ENCODE results near the gene FOXP4. TPM values are rescaled to one million over a fixed set of nuclear protein-coding genes. Genes with fewer than 3 reads are reported as not detected.

The FOXP4 gene
- polyA plus RNA-seq, 1 of the 3 experiments (the other 2 are of a cell fraction) = 7.3 TPM

DNA sequence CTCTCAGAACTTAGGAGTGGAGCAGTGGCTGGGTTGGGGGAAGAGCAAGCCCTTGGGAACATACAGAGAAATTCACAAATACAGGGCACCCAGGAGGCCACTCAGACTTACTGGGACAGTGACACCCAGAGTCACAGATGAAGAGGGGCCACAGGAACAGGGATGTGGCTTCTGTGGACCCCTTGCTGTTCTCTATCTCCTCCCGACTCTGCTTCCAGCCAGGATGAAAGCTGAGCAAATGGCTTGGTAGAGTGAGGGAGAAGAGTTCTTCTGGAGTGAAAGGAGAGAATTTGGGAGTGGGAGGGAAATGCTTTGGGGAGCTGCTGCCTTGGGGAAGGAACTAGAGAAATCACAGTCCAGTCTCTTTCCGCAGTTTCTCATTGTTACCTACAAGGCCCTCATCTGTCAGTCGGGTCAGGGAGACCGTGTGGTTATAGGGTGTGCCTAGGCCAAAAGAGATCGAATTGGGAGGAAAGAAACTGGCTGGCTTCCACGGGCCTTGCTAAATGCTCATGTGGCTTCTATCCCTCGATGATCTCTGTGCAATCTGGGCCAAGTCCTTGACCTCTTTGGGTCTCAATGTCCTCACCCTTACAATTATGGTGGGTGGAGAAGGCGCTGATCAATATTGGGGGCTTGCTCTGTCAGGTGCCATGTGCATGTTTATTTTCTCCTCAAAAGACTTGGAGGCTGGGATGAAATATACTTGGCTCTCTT, 17.0 kb downstream of the FOXP4 start (continued):
- TF ChIP-seq, protein P1, sequence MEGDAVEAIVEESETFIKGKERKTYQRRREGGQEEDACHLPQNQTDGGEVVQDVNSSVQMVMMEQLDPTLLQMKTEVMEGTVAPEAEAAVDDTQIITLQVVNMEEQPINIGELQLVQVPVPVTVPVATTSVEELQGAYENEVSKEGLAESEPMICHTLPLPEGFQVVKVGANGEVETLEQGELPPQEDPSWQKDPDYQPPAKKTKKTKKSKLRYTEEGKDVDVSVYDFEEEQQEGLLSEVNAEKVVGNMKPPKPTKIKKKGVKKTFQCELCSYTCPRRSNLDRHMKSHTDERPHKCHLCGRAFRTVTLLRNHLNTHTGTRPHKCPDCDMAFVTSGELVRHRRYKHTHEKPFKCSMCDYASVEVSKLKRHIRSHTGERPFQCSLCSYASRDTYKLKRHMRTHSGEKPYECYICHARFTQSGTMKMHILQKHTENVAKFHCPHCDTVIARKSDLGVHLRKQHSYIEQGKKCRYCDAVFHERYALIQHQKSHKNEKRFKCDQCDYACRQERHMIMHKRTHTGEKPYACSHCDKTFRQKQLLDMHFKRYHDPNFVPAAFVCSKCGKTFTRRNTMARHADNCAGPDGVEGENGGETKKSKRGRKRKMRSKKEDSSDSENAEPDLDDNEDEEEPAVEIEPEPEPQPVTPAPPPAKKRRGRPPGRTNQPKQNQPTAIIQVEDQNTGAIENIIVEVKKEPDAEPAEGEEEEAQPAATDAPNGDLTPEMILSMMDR (IDR thresholded peaks at IDR 0.05) = no peak

DNA sequence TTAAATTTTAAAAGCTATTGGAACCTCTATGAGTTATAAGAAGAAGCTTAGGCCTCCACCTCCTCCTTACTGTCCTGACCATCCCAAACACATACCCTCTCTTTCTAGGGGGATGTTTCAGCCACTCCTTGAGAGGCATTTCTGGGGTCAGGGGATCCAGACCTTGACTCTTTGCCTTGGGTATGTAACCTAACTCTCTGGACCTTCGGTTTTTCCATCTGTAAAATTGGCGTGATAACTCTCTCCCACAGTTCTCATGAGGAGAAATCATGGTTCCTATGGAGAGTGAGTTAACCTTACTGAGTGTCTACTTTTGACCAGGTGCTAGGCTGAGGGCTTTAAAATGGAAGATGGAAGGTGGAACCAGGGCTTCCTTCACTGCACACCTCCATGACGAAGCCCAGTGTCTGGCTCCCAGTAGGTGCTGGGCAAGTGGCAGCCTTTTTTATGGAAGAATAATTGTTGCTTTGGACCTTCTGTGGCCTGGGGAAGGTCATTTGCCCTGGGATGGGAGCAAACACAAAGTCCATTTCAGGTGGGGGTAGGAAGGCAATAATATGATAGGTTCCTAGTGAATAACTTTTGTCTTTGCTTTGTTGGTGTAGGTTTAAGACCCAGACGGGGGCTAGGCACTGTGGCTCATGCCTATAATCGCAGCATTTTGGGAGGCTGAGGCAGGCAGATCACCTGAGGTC, 18.4 kb downstream of the FOXP4 start:
- no peaks in the 10 kb centered on the region for H3K9me3 ChIP-seq
- H3K27me3 ChIP-seq (ENCODE audit: insufficient read depth) = no peaks in the 10 kb centered on the region
- peaks cover 0 to 22% of the 10 kb centered on the region in 2 experiments for H3K36me3 ChIP-seq (replicated peaks in 1 of 2; ENCODE audit: control insufficient read depth in 1 of 2, insufficient read depth in 2 of 2, low read length in 1 of 2)
- peaks cover 3 to 4% of the 10 kb centered on the region in 2 experiments; a peak in 2 of 4 replicates for H3K4me1 ChIP-seq (ENCODE audit: control insufficient read depth in 1 of 2, insufficient read depth in 2 of 2, low read depth in 1 of 2, low read length in 1 of 2)
- no peak for DNase-seq
- TF ChIP-seq ELF1 (IDR thresholded peaks at IDR 0.05) = no peak
- TF ChIP-seq NFIC (IDR thresholded peaks at IDR 0.05; ENCODE audit: borderline replicate concordance) = no peak
- no peak for TF ChIP-seq GABPA (IDR thresholded peaks at IDR 0.05; ENCODE audit: low read depth)
- TF ChIP-seq, protein P2, sequence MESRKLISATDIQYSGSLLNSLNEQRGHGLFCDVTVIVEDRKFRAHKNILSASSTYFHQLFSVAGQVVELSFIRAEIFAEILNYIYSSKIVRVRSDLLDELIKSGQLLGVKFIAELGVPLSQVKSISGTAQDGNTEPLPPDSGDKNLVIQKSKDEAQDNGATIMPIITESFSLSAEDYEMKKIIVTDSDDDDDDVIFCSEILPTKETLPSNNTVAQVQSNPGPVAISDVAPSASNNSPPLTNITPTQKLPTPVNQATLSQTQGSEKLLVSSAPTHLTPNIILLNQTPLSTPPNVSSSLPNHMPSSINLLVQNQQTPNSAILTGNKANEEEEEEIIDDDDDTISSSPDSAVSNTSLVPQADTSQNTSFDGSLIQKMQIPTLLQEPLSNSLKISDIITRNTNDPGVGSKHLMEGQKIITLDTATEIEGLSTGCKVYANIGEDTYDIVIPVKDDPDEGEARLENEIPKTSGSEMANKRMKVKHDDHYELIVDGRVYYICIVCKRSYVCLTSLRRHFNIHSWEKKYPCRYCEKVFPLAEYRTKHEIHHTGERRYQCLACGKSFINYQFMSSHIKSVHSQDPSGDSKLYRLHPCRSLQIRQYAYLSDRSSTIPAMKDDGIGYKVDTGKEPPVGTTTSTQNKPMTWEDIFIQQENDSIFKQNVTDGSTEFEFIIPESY (IDR thresholded peaks at IDR 0.05; ENCODE audit: borderline replicate concordance, low read depth) = no peak
- no peak for TF ChIP-seq TCF12 (IDR thresholded peaks at IDR 0.05)
- no peak for TF ChIP-seq MXI1 (IDR thresholded peaks at IDR 0.05; ENCODE audit: low read depth, low read length)
- TF ChIP-seq RXRA (IDR thresholded peaks at IDR 0.05; ENCODE audit: borderline replicate concordance, low read depth) = no peak
- TF ChIP-seq, protein P3, sequence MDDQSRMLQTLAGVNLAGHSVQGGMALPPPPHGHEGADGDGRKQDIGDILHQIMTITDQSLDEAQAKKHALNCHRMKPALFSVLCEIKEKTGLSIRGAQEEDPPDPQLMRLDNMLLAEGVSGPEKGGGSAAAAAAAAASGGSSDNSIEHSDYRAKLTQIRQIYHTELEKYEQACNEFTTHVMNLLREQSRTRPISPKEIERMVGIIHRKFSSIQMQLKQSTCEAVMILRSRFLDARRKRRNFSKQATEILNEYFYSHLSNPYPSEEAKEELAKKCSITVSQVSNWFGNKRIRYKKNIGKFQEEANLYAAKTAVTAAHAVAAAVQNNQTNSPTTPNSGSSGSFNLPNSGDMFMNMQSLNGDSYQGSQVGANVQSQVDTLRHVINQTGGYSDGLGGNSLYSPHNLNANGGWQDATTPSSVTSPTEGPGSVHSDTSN (IDR thresholded peaks at IDR 0.05) = no peak
- no peak for TF ChIP-seq YY1 (IDR thresholded peaks at IDR 0.05; ENCODE audit: low read depth)
- no peak for TF ChIP-seq RFX5 (IDR thresholded peaks at IDR 0.05; ENCODE audit: low read length)
- TF ChIP-seq FOXM1 (IDR thresholded peaks at IDR 0.05; ENCODE audit: low read depth) = no peak
- TF ChIP-seq SMC3 (IDR thresholded peaks at IDR 0.05; ENCODE audit: low read depth, low read length) = no peak
- TF ChIP-seq, protein P1 (IDR thresholded peaks at IDR 0.05) = no peak
- TF ChIP-seq RCOR1 (IDR thresholded peaks at IDR 0.05; ENCODE audit: low read length) = no peak
- TF ChIP-seq NRF1 (IDR thresholded peaks at IDR 0.05; ENCODE audit: low read depth, low read length) = no peak
- TF ChIP-seq JUND (IDR thresholded peaks at IDR 0.05) = no peak
- TF ChIP-seq EP300 (IDR thresholded peaks at IDR 0.05; ENCODE audit: borderline replicate concordance in 1 of 2, low read depth in 1 of 2, low read length in 1 of 2) = no peak
- H3K4me2 ChIP-seq = no peak overlapping the region
- H4K20me1 ChIP-seq (ENCODE audit: insufficient read depth) = peaks cover 18% of the 10 kb centered on the region
- H3K79me2 ChIP-seq (ENCODE audit: insufficient read depth) = peaks cover 3% of the 10 kb centered on the region; the same call in 1 of the 2 replicates
- ChIA-PET CTCF (interaction anchor here (1.0 kb wide), 1 partner anchor 119 kb away, joined by 3 read pairs; no protein-coding TSS in a partner anchor), POLR2A (no interaction called here)
- WGBS (ENCODE audit: low lambda C conversion rate) = 96% methylated on average over 5 of the region's 5 CpGs
- H2AFZ ChIP-seq (ENCODE audit: low read depth) = no peak overlapping the region
- no peak overlapping the region for H3K9ac ChIP-seq
- H3K9me2 ChIP-seq = no peaks in the 10 kb centered on the region
- no peaks in the 10 kb centered on the region for H3F3A ChIP-seq (replicated peaks; ENCODE audit: insufficient read depth)
- no peak overlapping the region for H3K4me3 ChIP-seq (ENCODE audit: low read depth in 2 of 2, low read length in 1 of 2)
- no peak overlapping the region for H3K27ac ChIP-seq (ENCODE audit: low read depth in 2 of 2, low read length in 1 of 2)
